K562 (cell line): Measurements from ENCODE around the gene OOSP4A. TPM values are rescaled to one million over a fixed set of nuclear protein-coding genes. Genes with fewer than 3 reads are reported as not detected.

ENCODE experiments used
- BRF2 ChIP-seq: IDR thresholded peaks from 3 replicates; pipeline ENCODE4 v1.6.1; 2011; ENCODE audit warnings: borderline replicate concordance, mild to moderate bottlenecking; ENCODE audit not compliant: insufficient read length, insufficient read depth
- CEBPB ChIP-seq: fragments of 450-650 bp; IDR thresholded peaks from 2 replicates; pipeline ENCODE4 v1.6.1; 2016; ENCODE audit warnings: missing genetic modification characterization, missing compliant biosample characterization
- ETS2 ChIP-seq: IDR thresholded peaks from 2 replicates; pipeline ENCODE4 v1.6.1; 2016; ENCODE audit warnings: borderline replicate concordance, missing genetic modification characterization, mild to moderate bottlenecking, moderate library complexity, missing compliant biosample characterization; ENCODE audit not compliant: poor library complexity, severe bottlenecking
- KDM2B ChIP-seq: fragments of 250-450 bp; sonication (Bioruptor Pico); IDR thresholded peaks from 2 replicates; pipeline ENCODE4 v1.8.0; 2021; ENCODE audit warnings: mild to moderate bottlenecking, moderate library complexity
- MCM5 ChIP-seq: fragments of 450-650 bp; IDR thresholded peaks from 2 replicates; pipeline ENCODE4 v1.6.1; 2016; ENCODE audit warnings: low read depth
- NUFIP1 ChIP-seq: fragments of 450-650 bp; IDR thresholded peaks from 2 replicates; pipeline ENCODE4 v1.6.1; 2018; ENCODE audit not compliant: partially characterized antibody
- TSC22D4 ChIP-seq: fragments of 450-650 bp; IDR thresholded peaks from 2 replicates; pipeline ENCODE4 v1.6.1; 2016; ENCODE audit warnings: missing genetic modification characterization, missing biosample characterization, control low read depth
- ZNF23 ChIP-seq: fragments of 250-450 bp; sonication (Bioruptor Pico); IDR thresholded peaks from 2 replicates; pipeline ENCODE4 v1.4.0; 2020; ENCODE audit warnings: mild to moderate bottlenecking
- ZNF551 ChIP-seq: fragments of 250-450 bp; sonication (Bioruptor Pico); IDR thresholded peaks from 2 replicates; pipeline ENCODE4 v1.5.0; 2021; ENCODE audit warnings: mild to moderate bottlenecking, moderate library complexity
- polyA plus RNA-seq, 8 experiments: library from polyadenylated mRNA; depleted of rRNA in 4 of 8; stranded (reverse) in 5 of 8; unstranded in 3 of 8; fragments of >200 nt; fragmentation: Nextera tagmentation in 2 of 8; fragmentation: Illumina TruSeq in 1 of 8; extraction: Ambion mirVana in 2 of 8; extraction: Trizol in 1 of 8; gene quantifications; 2 replicates each; pipeline versions ENCODE4 v1.2.1 to v1.2.3, GENCODE V29; 2011 to 2014; ENCODE audit warnings: inconsistent platforms in 1 of 8, missing spikeins in 1 of 8
- total RNA-seq, 7 experiments: library from RNA; depleted of rRNA in 6 of 7; stranded (reverse); fragments of >200 nt in 6 of 7; fragmentation: Illumina TruSeq in 2 of 7; extraction: Trizol in 2 of 7; gene quantifications; 2 replicates each; pipeline versions ENCODE4 v1.2.1 to v1.2.3, GENCODE V29; 2011 to 2021; ENCODE audit warnings: low replicate concordance in 1 of 7
- TF ChIP-seq, protein P1 (sequence below): fragments of 250-450 bp; sonication (Bioruptor Pico); IDR thresholded peaks from 2 replicates; pipeline ENCODE4 v1.8.0; 2021; ENCODE audit warnings: moderate library complexity, mild to moderate bottlenecking, inconsistent platforms

The OOSP4A gene
- total and polyA plus RNA-seq, 9 of the 15 experiments (the other 6 are each of a cell fraction or from before 2014, with no cell fraction given) = 0.40 to 2.4 (median 0.74) TPM; not detected in 2

- TF ChIP-seq, protein P1, sequence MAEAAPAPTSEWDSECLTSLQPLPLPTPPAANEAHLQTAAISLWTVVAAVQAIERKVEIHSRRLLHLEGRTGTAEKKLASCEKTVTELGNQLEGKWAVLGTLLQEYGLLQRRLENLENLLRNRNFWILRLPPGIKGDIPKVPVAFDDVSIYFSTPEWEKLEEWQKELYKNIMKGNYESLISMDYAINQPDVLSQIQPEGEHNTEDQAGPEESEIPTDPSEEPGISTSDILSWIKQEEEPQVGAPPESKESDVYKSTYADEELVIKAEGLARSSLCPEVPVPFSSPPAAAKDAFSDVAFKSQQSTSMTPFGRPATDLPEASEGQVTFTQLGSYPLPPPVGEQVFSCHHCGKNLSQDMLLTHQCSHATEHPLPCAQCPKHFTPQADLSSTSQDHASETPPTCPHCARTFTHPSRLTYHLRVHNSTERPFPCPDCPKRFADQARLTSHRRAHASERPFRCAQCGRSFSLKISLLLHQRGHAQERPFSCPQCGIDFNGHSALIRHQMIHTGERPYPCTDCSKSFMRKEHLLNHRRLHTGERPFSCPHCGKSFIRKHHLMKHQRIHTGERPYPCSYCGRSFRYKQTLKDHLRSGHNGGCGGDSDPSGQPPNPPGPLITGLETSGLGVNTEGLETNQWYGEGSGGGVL (CRISPR knock-in tag) = no peak
- no peak for TF ChIP-seq MCM5
- no peak for TF ChIP-seq TSC22D4
- TF ChIP-seq NUFIP1 = no peak
- no peak for TF ChIP-seq KDM2B (CRISPR knock-in tag)
- TF ChIP-seq ETS2 (tag) = no peak
- TF ChIP-seq BRF2 = no peak
- TF ChIP-seq CEBPB (tag) = peak; percentile 59
- TF ChIP-seq ZNF551 (CRISPR knock-in tag) = no peak
- TF ChIP-seq ZNF23 (CRISPR knock-in tag) = no peak
Observed at GRCh38 chr11:59954219-59954847, 9.5 kb upstream of the OOSP4A start (continued).
